H1 (cell line): Measurements from ENCODE around the gene RBM46. TPM values are rescaled to one million over a fixed set of nuclear protein-coding genes. Genes with fewer than 3 reads are reported as not detected.

ENCODE experiments used
- ASH2L ChIP-seq: fragments of 200-600, 300-600 bp; sonication (generic); IDR thresholded peaks from one replicate; pipeline ENCODE4 v1.7.1; 2017; ENCODE audit warnings: low read length
- BACH1 ChIP-seq: IDR thresholded peaks from 2 replicates; pipeline ENCODE4 v1.6.1; 2012; ENCODE audit warnings: low read length, improper control_type of control experiment
- BCL11A ChIP-seq, 2 experiments: IDR thresholded peaks; one replicate each; pipeline ENCODE4 v1.6.1; 2011; ENCODE audit warnings: low read depth in 2 of 2, low read length in 2 of 2, mild to moderate bottlenecking in 2 of 2
- CBX5 ChIP-seq: fragments of 300-800, 300-1000 bp; sonication (generic); IDR thresholded peaks from 2 replicates; pipeline ENCODE4 v1.7.1; 2016; ENCODE audit warnings: antibody characterized with exemption, low read length, low read depth
- CHD2 ChIP-seq: IDR thresholded peaks from 2 replicates; pipeline ENCODE4 v1.6.1; 2012; ENCODE audit warnings: low read length, improper control_type of control experiment
- CTBP2 ChIP-seq: IDR thresholded peaks from 2 replicates; pipeline ENCODE4 v1.7.0; 2011; ENCODE audit warnings: borderline replicate concordance, mild to moderate bottlenecking, moderate library complexity, mixed read lengths, low read length; ENCODE audit not compliant: insufficient read depth, insufficient read length
- EGR1 ChIP-seq: IDR thresholded peaks from 2 replicates; pipeline ENCODE4 v1.6.1; 2011; ENCODE audit warnings: low read depth, low read length, borderline replicate concordance
- GTF2F1 ChIP-seq: IDR thresholded peaks from 2 replicates; pipeline ENCODE4 v1.6.1; 2012; ENCODE audit warnings: low read depth, low read length, improper control_type of control experiment, borderline replicate concordance
- HDAC6 ChIP-seq: IDR thresholded peaks from one replicate; pipeline ENCODE4 v1.7.1; 2012; ENCODE audit warnings: low read depth, mild to moderate bottlenecking, inconsistent platforms, low read length, moderate library complexity
- KDM4A ChIP-seq: IDR thresholded peaks from one replicate; pipeline ENCODE4 v1.7.1; 2012; ENCODE audit warnings: low read depth, mild to moderate bottlenecking, moderate library complexity, low read length, inconsistent platforms; ENCODE audit not compliant: severe bottlenecking
- KDM5A ChIP-seq: fragments of 200-600 bp; IDR thresholded peaks from 2 replicates; pipeline ENCODE4 v1.7.1; 2012; ENCODE audit warnings: mild to moderate bottlenecking, low read length, inconsistent platforms, mixed read lengths
- MAFK ChIP-seq: IDR thresholded peaks from 2 replicates; pipeline ENCODE4 v1.6.1; 2012; ENCODE audit warnings: low read depth, mild to moderate bottlenecking, improper control_type of control experiment, low read length
- POLR2AphosphoS5 ChIP-seq: IDR thresholded peaks from 2 replicates; pipeline ENCODE4 v1.6.1; 2011; ENCODE audit warnings: low read depth, low read length
- RNF2 ChIP-seq: fragments of 200-900, 300-1000 bp; sonication (generic); IDR thresholded peaks from 2 replicates; pipeline ENCODE4 v1.7.1; 2016; ENCODE audit warnings: borderline replicate concordance, low read depth, mild to moderate bottlenecking, antibody characterized with exemption, low read length; ENCODE audit not compliant: poor library complexity, severe bottlenecking; ENCODE audit errors: missing control alignments
- RXRA ChIP-seq: IDR thresholded peaks from 2 replicates; pipeline ENCODE4 v1.6.1; 2011; ENCODE audit warnings: low read depth, mild to moderate bottlenecking, low read length, moderate library complexity; ENCODE audit not compliant: insufficient read depth
- SIRT6 ChIP-seq: IDR thresholded peaks from one replicate; pipeline ENCODE4 v1.7.1; 2012; ENCODE audit warnings: low read length, inconsistent platforms
- SP1 ChIP-seq: IDR thresholded peaks from 2 replicates; pipeline ENCODE4 v1.6.1; 2011; ENCODE audit warnings: low read depth, low read length
- SP4 ChIP-seq: IDR thresholded peaks from 2 replicates; pipeline ENCODE4 v1.6.1; 2012; ENCODE audit warnings: low read length, inconsistent platforms
- TCF12 ChIP-seq: IDR thresholded peaks from 2 replicates; pipeline ENCODE4 v1.6.1; 2011; ENCODE audit warnings: low read depth, mild to moderate bottlenecking, low read length
- YY1 ChIP-seq: IDR thresholded peaks from 2 replicates; pipeline ENCODE4 v1.6.1; 2011; ENCODE audit warnings: low read depth, mild to moderate bottlenecking, low read length
- polyA plus RNA-seq, 7 experiments: library from polyadenylated mRNA; depleted of rRNA in 3 of 7; stranded (reverse) in 5 of 7; unstranded in 2 of 7; fragments of >200 nt in 5 of 7; fragments of 200-250 nt in 2 of 7; gene quantifications; 1 replicate in 5 of 7; 2 replicates in 1 of 7; 4 replicates in 1 of 7; pipeline versions ENCODE4 v1.2.1 to v1.2.3, GENCODE V29; 2011 to 2013; ENCODE audit warnings: missing spikeins in 2 of 7, mixed read lengths in 2 of 7
- total RNA-seq: library from RNA; stranded (reverse); fragmentation: NEBNext Ultra II Directional; extraction: Animal tissue kit (Norgen Biotek cat#: 25700); gene quantifications from 2 replicates; pipeline ENCODE4 v1.2.1, GENCODE V29; 2021
- TF ChIP-seq, protein P1 (sequence below): IDR thresholded peaks from 2 replicates; pipeline ENCODE4 v1.6.1; 2012; ENCODE audit warnings: inconsistent platforms

The RBM46 gene
- total and polyA plus RNA-seq, 2 of the 8 experiments (the other 6 are each of a cell fraction or from before 2014, with no cell fraction given), result 0.12 to 0.54 TPM

- TF ChIP-seq CBX5 (no peak), SP1 (0 out of 2 replicates have a peak, but pooled peaks have one; percentile 16), RNF2 (no peak), YY1 (0 out of 2 replicates have a peak, but pooled peaks have one; percentile 17), BACH1 (no peak), POLR2AphosphoS5 (no peak), KDM4A (no peak), HDAC6 (no peak), GTF2F1 (no peak), KDM5A (no peak), BCL11A (IDR thresholded peaks at IDR 0.05; ENCODE audit: low read depth in 2 of 2, low read length in 2 of 2) (no peak), SP4 (no peak), CTBP2 (no peak), CHD2 (no peak), RXRA (no peak), ASH2L (peak; percentile 47), SIRT6 (no peak), EGR1 (no peak), TCF12 (0 out of 2 replicates have a peak, but pooled peaks have one; percentile 47), MAFK (no peak)
- TF ChIP-seq, protein P1, sequence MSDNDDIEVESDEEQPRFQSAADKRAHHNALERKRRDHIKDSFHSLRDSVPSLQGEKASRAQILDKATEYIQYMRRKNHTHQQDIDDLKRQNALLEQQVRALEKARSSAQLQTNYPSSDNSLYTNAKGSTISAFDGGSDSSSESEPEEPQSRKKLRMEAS, result peak; percentile 75
These were observed 38.9 kb upstream of the RBM46 start (continued) for GRCh38 chr4:154741922-154742850.
